GM12892 (cell line): ENCODE measurements around the gene EPB41L3.
"Not testable (repeated sequence)": the region's sequence is repeated elsewhere in the genome, so short reads cannot be mapped to it uniquely, and the experiment has no call there.

Source experiments
- POLR2A ChIP-seq: IDR thresholded peaks from 2 replicates; pipeline ENCODE4 v1.6.1; 2011; ENCODE audit warnings: low read depth, low read length, control low read depth
- POLR2AphosphoS5 ChIP-seq: IDR thresholded peaks from 2 replicates; pipeline ENCODE4 v1.6.1; 2011; ENCODE audit warnings: low read depth, low read length, control low read depth

- not testable (repeated sequence) for TF ChIP-seq POLR2A, POLR2AphosphoS5
Measured at GRCh38 chr18:5488044-5488443, 55.8 kb downstream of the EPB41L3 start.
